Activated CD8-positive, alpha-beta memory T cell treated with anti-CD3 and anti-CD28 coated beads, Interleukin-2, amount 50 U/mL, for 4 hours (primary cell): ENCODE measurements around the gene SOX2.
A peak's percentile ranks its signal among the peaks of the same experiment; 100 is the strongest.

Experiments used
- DNase-seq: peaks from one replicate; pipeline ENCODE4 v3.0.0-alpha.2; 2020

The SOX2 gene

GRCh38 chr3:181705086-181705480 is 6.6 kb upstream of the SOX2 start:
- no peak for DNase-seq

- no peak for DNase-seq
These were observed 3.7 kb upstream of the SOX2 start for GRCh38 chr3:181707980-181708379.

- DNase-seq: peak; percentile 50
These were observed 2.0 kb upstream of the SOX2 start for GRCh38 chr3:181709537-181710279.

GRCh38 chr3:181710345-181711291 is 1.1 kb upstream of the SOX2 start:
- DNase-seq: no peak

GRCh38 chr3:181712226-181712552 is 464 bp downstream of the SOX2 start:
- no peak for DNase-seq

- DNase-seq: no peak
These were observed 991 bp downstream of the SOX2 start for GRCh38 chr3:181712553-181713279.

- DNase-seq: no peak
These were observed 1.5 kb downstream of the SOX2 start for GRCh38 chr3:181713280-181713647.

- DNase-seq: no peak
These were observed 2.2 kb downstream of the SOX2 start for GRCh38 chr3:181713676-181714612.

- no peak for DNase-seq
These were observed 4.0 kb downstream of the SOX2 start for GRCh38 chr3:181715571-181716340.

- DNase-seq: no peak
These were observed 5.2 kb downstream of the SOX2 start for GRCh38 chr3:181716966-181717365.

GRCh38 chr3:181717549-181718171 is 5.9 kb downstream of the SOX2 start:
- no peak for DNase-seq

GRCh38 chr3:181718369-181718768 is 6.6 kb downstream of the SOX2 start:
- no peak for DNase-seq

- no peak for DNase-seq
These were observed 7.5 kb downstream of the SOX2 start for GRCh38 chr3:181718987-181719911.

- DNase-seq: no peak
These were observed 8.4 kb downstream of the SOX2 start for GRCh38 chr3:181719991-181720680.

GRCh38 chr3:181721046-181721875 is 9.5 kb downstream of the SOX2 start:
- no peak for DNase-seq

- DNase-seq: no peak
These were observed 10.4 kb downstream of the SOX2 start for GRCh38 chr3:181722156-181722555.

GRCh38 chr3:181722766-181723425 is 11.2 kb downstream of the SOX2 start:
- DNase-seq: no peak
